Activated T-cell treated with anti-CD3 and anti-CD28 coated beads, Interleukin-2, amount 50 U/mL, for 4 hours (primary cell): ENCODE results near the gene TIE1. TPM values are rescaled to one million over a fixed set of nuclear protein-coding genes. Genes with fewer than 3 reads are reported as not detected.

Experiments
- ATAC-seq, 2 donors: fragments of 200-7000 bp; cut with Tn5 transposase; one replicate each; pipeline ENCODE4 v1.10.0; 2021
- DNase-seq: peaks from one replicate; pipeline ENCODE4 v3.0.0-alpha.2; 2020
- H3K27me3 Mint-ChIP-seq: one replicate; pipeline ENCODE4 v1.8.0; 2021; ENCODE audit warnings: low read depth, mixed read lengths
- H3K36me3 Mint-ChIP-seq: one replicate; pipeline ENCODE4 v1.8.0; 2022; ENCODE audit warnings: mixed read lengths; ENCODE audit not compliant: insufficient read depth
- H3K4me1 Mint-ChIP-seq: one replicate; pipeline ENCODE4 v1.8.0; 2021; ENCODE audit warnings: low read depth, mixed read lengths
- H3K4me3 Mint-ChIP-seq: one replicate; pipeline ENCODE4 v1.8.0; 2021; ENCODE audit warnings: mild to moderate bottlenecking, moderate library complexity, mixed read lengths
- H3K9me3 Mint-ChIP-seq: one replicate; pipeline ENCODE4 v1.8.0; 2021; ENCODE audit warnings: mixed read lengths
- total RNA-seq, 3 donors: library from RNA; stranded (reverse); gene quantifications; one replicate each; pipeline ENCODE4 v1.2.1, GENCODE V29; 2021

Gene TIE1
- total RNA-seq, 3 donors from 2014 or later = 0.18 to 0.27 (median 0.24) TPM

DNA sequence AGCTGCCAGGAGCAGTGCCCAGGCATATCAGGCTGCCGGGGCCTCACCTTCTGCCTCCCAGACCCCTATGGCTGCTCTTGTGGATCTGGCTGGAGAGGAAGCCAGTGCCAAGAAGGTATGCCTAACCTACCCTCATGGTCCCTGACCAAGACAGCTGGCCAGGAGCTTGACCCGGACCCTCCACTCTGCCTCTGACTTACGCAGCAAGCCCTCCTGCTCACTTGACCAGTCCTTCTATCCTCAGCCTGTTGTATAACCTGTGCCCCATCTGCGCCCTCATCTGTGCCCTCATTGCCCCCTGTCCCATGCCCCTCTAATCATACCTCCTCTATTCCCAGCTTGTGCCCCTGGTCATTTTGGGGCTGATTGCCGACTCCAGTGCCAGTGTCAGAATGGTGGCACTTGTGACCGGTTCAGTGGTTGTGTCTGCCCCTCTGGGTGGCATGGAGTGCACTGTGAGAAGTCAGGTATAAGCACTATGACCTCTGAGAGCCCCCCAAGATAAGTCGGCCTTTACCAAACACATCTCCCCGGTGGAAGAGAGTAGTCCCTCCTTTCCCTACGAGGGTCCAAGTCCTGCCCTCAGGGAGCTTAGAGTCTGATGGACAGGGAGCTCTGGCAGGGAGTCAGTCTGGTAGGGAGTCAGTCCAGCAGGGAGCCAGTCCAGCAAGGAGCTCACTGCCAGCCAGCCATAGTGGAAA lies 6.8 kb downstream of the TIE1 start:
- ATAC-seq (no peak), DNase-seq (no peak)
- no peaks in the 10 kb centered on the region for H3K9me3 Mint-ChIP-seq
- no peaks in the 10 kb centered on the region for H3K36me3 Mint-ChIP-seq
- H3K4me3 Mint-ChIP-seq = no peak overlapping the region
- no peaks in the 10 kb centered on the region for H3K4me1 Mint-ChIP-seq
- peaks cover 2% of the 10 kb centered on the region for H3K27me3 Mint-ChIP-seq

DNA sequence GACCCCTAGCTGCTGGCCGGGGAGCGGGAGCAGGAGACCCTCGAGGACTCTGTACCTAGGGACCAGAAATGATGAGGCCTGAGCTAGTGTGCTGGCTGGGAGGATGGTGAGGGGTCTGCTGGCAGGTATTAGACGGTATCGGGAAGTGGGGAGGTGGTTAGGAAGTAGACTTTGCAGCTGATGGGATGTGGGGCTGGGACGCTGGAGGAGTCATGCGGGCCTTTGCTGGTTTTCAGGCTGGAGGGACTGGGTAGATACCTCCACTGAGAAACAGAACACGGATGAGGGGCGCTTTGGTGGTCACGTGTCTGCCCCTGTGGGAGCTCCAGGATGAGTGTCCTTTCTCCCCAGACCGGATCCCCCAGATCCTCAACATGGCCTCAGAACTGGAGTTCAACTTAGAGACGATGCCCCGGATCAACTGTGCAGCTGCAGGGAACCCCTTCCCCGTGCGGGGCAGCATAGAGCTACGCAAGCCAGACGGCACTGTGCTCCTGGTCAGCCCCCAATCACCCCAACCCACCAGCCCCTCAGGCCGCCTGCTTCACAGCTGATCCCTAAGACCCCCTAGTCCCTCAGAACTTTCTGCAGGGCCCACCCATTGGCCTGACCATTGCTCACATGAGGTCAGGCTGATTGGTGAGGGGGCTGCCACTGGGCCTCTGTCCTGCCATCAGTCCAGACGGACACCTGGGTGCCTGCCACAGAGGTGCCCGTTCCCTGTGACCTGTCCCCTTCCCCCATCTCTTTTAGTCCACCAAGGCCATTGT lies 8.0 kb downstream of the TIE1 start:
- no peaks in the 10 kb centered on the region for H3K9me3 Mint-ChIP-seq
- peaks cover 2% of the 10 kb centered on the region for H3K27me3 Mint-ChIP-seq
- H3K4me1 Mint-ChIP-seq = no peaks in the 10 kb centered on the region
- no peak for DNase-seq
- no peak for ATAC-seq
- H3K4me3 Mint-ChIP-seq = no peak overlapping the region
- H3K36me3 Mint-ChIP-seq = no peaks in the 10 kb centered on the region

DNA sequence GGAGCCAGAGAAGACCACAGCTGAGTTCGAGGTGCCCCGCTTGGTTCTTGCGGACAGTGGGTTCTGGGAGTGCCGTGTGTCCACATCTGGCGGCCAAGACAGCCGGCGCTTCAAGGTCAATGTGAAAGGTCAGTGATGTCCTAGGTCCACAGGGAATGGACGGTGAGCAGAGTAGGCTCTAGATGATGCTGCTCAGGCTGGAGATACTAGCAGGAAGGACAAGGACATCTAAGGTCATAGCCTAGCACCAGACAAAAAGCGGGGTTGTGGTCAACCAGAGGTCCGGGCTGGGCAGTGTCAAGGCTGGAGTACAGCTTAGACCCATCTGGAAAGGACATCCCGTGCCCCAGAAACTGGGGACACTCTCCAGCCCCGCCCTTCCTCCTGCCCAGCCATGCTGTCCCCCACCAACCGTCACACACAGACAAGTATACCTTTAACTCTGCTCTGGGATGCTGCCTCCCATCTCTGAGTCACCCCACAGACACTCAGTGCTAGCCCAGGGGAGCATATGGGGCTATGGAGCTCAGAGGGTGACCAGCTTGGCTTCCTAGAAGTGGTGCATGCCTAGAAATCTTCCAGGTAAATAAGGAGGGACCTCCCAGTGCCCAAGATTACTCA lies 8.7 kb downstream of the TIE1 start:
- no peaks in the 10 kb centered on the region for H3K9me3 Mint-ChIP-seq
- no peaks in the 10 kb centered on the region for H3K4me1 Mint-ChIP-seq
- H3K4me3 Mint-ChIP-seq = no peak overlapping the region
- no peaks in the 10 kb centered on the region for H3K36me3 Mint-ChIP-seq
- H3K27me3 Mint-ChIP-seq = no peaks in the 10 kb centered on the region
- DNase-seq = no peak
- no peak for ATAC-seq

DNA sequence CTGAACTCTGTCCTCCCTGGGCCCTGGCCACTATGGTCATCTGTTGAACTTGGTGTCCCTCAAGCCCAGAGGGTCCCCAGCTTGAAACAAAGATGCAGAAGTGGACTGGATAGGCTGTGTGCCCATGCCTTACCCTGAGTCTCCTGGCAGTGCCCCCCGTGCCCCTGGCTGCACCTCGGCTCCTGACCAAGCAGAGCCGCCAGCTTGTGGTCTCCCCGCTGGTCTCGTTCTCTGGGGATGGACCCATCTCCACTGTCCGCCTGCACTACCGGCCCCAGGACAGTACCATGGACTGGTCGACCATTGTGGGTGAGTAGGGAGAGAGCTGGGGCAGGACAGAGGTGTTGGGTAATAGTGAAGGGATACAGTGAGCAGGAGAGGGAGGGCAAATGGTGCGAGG lies 10.7 kb downstream of the TIE1 start:
- Mint-ChIP-seq H3K9me3 (no peaks in the 10 kb centered on the region), H3K27me3 (no peaks in the 10 kb centered on the region), H3K36me3 (no peaks in the 10 kb centered on the region), H3K4me1 (no peaks in the 10 kb centered on the region), H3K4me3 (no peak overlapping the region)
- ATAC-seq = no peak
- no peak for DNase-seq

DNA sequence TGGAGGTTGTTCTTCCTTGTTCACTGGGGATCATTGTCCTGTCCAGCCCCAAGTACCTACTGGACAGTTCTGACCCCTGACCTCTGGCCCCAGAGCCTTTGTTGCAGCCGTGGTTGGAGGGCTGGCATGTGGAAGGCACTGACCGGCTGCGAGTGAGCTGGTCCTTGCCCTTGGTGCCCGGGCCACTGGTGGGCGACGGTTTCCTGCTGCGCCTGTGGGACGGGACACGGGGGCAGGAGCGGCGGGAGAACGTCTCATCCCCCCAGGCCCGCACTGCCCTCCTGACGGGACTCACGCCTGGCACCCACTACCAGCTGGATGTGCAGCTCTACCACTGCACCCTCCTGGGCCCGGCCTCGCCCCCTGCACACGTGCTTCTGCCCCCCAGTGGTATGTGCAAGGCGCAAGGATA lies 11.4 kb downstream of the TIE1 start:
- Mint-ChIP-seq H3K9me3 (no peaks in the 10 kb centered on the region), H3K27me3 (no peaks in the 10 kb centered on the region), H3K36me3 (no peaks in the 10 kb centered on the region), H3K4me3 (no peak overlapping the region), H3K4me1 (no peaks in the 10 kb centered on the region)
- DNase-seq (no peak), ATAC-seq (no peak)

DNA sequence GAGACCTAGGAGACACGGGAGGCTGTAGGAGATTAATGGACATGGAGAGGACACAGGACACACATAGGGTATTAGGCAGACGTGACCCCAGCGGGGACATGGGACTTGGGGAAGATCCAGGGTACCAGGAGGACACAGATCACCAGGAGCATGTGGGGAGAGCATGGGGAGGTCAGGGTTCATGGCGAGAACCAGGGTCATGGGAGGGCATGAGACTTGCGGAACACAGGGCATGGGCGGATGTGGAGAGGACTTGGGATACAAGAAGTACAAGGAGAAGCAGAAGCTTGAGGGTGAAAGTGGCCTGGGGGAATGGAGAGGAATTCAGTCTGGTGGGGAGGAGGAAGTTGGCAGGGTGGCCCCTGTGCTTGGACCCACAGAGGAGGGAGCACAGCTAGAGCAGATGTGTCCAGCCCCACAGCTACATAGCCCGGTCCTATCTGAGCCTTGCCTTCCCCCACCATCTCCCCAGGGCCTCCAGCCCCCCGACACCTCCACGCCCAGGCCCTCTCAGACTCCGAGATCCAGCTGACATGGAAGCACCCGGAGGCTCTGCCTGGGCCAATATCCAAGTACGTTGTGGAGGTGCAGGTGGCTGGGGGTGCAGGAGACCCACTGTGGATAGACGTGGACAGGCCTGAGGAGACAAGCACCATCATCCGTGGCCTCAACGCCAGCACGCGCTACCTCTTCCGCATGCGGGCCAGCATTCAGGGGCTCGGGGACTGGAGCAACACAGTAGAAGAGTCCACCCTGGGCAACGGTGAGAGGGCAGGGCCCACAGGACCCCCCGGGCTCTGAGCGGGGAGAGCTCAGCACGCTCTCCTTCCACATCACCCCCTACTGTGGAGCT lies 12.1 kb downstream of the TIE1 start:
- no peak for DNase-seq

DNA sequence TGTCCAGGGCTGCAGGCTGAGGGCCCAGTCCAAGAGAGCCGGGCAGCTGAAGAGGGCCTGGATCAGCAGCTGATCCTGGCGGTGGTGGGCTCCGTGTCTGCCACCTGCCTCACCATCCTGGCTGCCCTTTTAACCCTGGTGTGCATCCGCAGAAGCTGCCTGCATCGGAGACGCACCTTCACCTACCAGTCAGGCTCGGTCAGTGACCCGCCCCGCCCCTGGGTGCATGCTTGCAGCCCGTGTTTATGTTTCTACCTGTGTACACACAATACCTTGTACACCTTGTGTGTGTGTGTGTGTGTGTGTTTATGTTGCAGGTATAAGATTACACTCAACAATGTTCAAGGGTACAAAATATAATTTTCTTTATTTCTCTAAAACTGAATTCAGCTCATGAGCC lies 13.0 kb downstream of the TIE1 start:
- H3K27me3 Mint-ChIP-seq = no peaks in the 10 kb centered on the region
- no peak for ATAC-seq
- H3K4me3 Mint-ChIP-seq = no peak overlapping the region
- H3K4me1 Mint-ChIP-seq = no peaks in the 10 kb centered on the region
- no peak for DNase-seq
- H3K36me3 Mint-ChIP-seq = no peaks in the 10 kb centered on the region
- no peaks in the 10 kb centered on the region for H3K9me3 Mint-ChIP-seq

More for the DNA sequence above, 12.1 kb downstream of the TIE1 start:
- Mint-ChIP-seq H3K27me3 (no peaks in the 10 kb centered on the region), H3K36me3 (no peaks in the 10 kb centered on the region), H3K9me3 (no peaks in the 10 kb centered on the region), H3K4me1 (no peaks in the 10 kb centered on the region), H3K4me3 (no peak overlapping the region)
- no peak for ATAC-seq

DNA sequence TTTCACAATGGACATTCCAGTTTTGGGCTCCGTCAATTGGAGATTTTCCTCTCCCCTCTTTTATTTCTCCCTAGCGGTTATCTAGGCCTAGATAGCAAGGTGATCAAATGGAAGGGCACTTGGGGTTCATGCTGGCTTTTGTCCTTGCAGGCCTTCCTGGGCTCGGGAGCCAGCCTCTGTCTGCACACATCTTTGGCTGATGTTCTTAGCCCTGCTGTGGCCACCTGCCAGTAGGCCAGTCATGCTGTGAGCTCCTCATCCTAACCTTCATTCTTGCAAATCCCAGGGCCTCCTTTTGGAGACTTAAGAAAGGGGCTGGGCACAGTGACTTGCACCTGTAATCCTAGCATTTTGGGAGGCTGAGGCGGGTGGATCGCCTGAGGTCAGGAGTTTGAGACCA lies 13.5 kb downstream of the TIE1 start:
- no peaks in the 10 kb centered on the region for H3K36me3 Mint-ChIP-seq
- no peaks in the 10 kb centered on the region for H3K27me3 Mint-ChIP-seq
- ATAC-seq (no peak), DNase-seq (no peak)
- no peaks in the 10 kb centered on the region for H3K4me1 Mint-ChIP-seq
- H3K9me3 Mint-ChIP-seq = no peaks in the 10 kb centered on the region
- H3K4me3 Mint-ChIP-seq = no peak overlapping the region

DNA sequence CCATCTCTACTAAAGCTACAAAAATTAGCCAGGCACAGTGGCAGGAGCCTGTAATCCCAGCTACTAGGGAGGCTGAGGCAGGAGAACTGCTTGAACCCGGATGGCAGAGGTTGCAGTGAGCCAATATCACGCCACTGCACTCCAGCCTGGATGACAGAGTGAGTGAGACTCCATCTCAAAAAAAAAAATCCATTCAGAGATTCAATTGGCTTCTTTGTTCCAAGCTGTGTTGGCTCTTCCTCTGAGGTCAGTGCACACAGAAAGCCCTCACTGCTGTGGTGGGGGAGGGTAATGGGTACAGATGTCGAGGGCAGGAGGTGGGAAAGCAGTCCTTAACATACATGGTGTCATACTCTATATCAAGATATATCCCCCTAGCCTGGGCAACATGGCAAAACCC lies 14.7 kb downstream of the TIE1 start:
- ATAC-seq (no peak), DNase-seq (no peak)
- no peaks in the 10 kb centered on the region for H3K4me1 Mint-ChIP-seq
- H3K36me3 Mint-ChIP-seq = no peaks in the 10 kb centered on the region
- no peaks in the 10 kb centered on the region for H3K27me3 Mint-ChIP-seq
- H3K4me3 Mint-ChIP-seq = no peak overlapping the region
- H3K9me3 Mint-ChIP-seq = no peaks in the 10 kb centered on the region

DNA sequence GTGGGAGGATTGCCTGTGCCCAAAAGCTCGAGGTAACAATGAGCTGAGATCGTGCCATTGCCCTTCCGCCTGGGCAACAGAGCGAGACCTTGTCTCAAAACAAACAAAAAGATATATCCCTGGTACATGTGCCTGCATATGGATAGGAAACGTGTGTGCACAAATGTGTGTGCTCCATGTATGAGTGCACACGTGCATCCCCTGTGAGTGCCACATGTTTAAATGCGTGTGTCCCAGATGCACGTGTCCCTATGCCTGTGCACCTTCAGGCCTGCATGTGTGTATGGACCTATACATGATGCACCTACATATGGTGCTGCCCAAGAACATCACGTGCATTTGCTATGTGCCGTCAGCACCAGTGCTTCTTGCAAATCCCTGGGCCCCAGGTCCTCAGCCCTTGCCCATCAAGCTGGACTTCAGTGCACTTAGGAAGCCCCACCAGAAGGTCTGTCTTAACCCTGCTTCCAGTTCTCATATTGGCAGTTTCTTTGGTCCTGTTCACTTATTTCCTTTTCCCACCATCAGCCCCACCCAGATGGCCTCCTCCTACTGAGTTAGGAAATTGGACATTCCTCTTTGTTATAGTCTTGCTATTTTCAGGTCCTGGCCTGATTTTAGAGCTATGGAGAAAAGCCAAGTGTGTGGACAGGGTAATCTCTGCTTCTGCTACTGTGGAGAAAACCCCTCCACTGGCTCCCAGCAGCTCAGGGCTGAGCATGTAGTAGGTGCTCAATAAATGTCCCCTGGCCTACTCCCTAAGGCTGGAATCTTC lies 15.4 kb downstream of the TIE1 start:
- H3K4me1 Mint-ChIP-seq = no peaks in the 10 kb centered on the region
- DNase-seq (no peak), ATAC-seq (no peak)
- H3K36me3 Mint-ChIP-seq = no peaks in the 10 kb centered on the region
- H3K4me3 Mint-ChIP-seq = no peak overlapping the region
- no peaks in the 10 kb centered on the region for H3K27me3 Mint-ChIP-seq
- no peaks in the 10 kb centered on the region for H3K9me3 Mint-ChIP-seq

DNA sequence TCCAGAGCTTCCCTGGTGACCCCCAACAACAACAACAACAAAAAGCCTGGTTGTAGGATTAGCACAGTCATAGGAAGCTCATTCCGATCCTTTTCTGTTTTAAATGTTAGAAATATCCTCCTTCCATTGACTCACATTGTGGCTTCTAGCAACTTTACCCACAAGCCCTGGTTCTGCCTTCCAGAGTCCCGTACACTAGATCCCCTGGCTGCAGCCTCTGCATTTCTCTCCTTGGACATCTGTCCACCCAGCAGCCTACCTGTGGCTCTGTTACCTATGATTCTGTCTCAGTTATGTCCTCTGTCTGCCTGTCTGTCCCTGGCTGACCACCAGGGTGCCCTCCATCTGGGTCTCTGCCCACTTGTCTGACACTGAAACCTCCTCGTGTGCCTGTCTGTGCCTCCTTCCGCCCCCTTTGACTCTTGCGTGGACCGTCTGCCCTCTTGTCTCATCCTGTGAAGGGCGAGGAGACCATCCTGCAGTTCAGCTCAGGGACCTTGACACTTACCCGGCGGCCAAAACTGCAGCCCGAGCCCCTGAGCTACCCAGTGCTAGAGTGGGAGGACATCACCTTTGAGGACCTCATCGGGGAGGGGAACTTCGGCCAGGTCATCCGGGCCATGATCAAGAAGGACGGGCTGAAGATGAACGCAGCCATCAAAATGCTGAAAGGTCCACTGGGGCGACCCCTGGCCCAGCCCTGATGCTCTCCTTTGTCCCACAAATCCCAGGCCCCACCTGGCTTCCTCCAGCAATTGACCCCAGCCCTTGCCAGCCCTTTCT lies 16.1 kb downstream of the TIE1 start:
- H3K9me3 Mint-ChIP-seq = no peaks in the 10 kb centered on the region
- no peaks in the 10 kb centered on the region for H3K27me3 Mint-ChIP-seq
- no peaks in the 10 kb centered on the region for H3K4me1 Mint-ChIP-seq
- no peak for ATAC-seq
- no peak overlapping the region for H3K4me3 Mint-ChIP-seq
- no peak for DNase-seq
- no peaks in the 10 kb centered on the region for H3K36me3 Mint-ChIP-seq

DNA sequence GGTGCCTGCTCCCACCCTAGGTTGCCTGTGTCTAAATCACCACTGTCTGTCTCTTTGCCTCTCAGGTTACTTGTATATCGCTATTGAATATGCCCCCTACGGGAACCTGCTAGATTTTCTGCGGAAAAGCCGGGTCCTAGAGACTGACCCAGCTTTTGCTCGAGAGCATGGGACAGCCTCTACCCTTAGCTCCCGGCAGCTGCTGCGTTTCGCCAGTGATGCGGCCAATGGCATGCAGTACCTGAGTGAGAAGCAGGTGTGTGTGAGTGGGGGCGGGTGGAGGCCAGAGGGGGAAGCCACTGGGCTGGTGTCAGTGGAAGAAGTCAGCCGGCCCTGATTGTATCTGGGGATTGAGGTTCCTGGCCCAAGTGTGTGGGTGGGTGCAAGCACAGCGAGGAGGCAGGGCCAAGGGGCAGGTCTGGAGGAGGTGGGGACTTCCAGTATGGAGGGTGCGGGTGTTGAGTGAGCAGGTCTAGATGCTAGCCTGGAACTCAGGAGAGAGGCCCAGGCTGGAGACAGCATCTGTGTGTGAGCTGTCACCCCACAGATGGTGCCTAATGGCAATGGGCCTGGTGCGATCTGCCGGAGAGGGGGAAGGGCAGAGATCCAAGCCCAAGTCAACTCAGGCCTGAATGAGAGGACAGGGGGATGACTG lies 17.2 kb downstream of the TIE1 start:
- no peak for ATAC-seq
- Mint-ChIP-seq H3K36me3 (no peaks in the 10 kb centered on the region), H3K9me3 (no peaks in the 10 kb centered on the region), H3K4me1 (no peaks in the 10 kb centered on the region), H3K4me3 (no peak overlapping the region), H3K27me3 (no peaks in the 10 kb centered on the region)
- no peak for DNase-seq

DNA sequence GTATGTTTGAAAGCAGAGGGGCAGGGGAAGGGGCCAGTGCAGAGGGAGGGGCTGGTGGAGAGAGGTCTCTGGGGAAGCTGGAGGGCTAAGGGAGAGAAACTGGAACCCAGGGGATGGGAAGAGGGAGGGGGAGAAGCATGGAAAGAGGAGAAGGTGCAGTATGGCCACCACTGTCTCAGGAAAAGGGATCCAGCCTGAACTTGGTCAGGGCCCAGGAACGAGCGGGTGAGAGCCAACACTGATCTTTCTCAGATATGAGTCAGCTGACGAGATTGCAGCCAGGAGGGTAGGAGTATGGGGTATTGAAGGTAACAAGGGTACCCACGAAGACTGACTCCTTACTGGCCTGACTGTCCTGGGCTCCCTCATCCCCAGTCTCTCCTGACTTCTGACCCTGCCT lies 18.0 kb downstream of the TIE1 start:
- Mint-ChIP-seq H3K4me3 (no peak overlapping the region), H3K4me1 (no peaks in the 10 kb centered on the region), H3K36me3 (no peaks in the 10 kb centered on the region), H3K27me3 (no peaks in the 10 kb centered on the region), H3K9me3 (no peaks in the 10 kb centered on the region)
- DNase-seq (no peak), ATAC-seq (no peak)
